HG03439 (cell line): ENCODE measurements around the gene MYO1E.
"Not testable (repeated sequence)": the region's sequence is repeated elsewhere in the genome, so short reads cannot be mapped to it uniquely, and the experiment has no call there.

Experiments used
- ATAC-seq: cut with Tn5 transposase; IDR thresholded peaks from one replicate; pipeline ENCODE4 v1.9.1; 2021; ENCODE audit warnings: mild to moderate bottlenecking, moderate library complexity; ENCODE audit not compliant: unreplicated experiment

Gene MYO1E

GRCh38 chr15:59174151-59174834, 198.4 kb downstream of the MYO1E start:
- no peak for ATAC-seq

- no peak for ATAC-seq
Observed at GRCh38 chr15:59173194-59173593, 199.5 kb downstream of the MYO1E start.

GRCh38 chr15:59172289-59172901, 200.3 kb downstream of the MYO1E start:
- no peak for ATAC-seq

- ATAC-seq: no peak
Observed at GRCh38 chr15:59171067-59171397, 201.6 kb downstream of the MYO1E start.

GRCh38 chr15:59170295-59171066, 202.2 kb downstream of the MYO1E start:
- ATAC-seq: no peak

GRCh38 chr15:59169251-59169708, 203.4 kb downstream of the MYO1E start:
- no peak for ATAC-seq

- ATAC-seq: no peak
Observed at GRCh38 chr15:59168536-59168935, 204.1 kb downstream of the MYO1E start.

- no peak for ATAC-seq
Observed at GRCh38 chr15:59166601-59167265, 205.9 kb downstream of the MYO1E start.

- no peak for ATAC-seq
Observed at GRCh38 chr15:59166166-59166565, 206.5 kb downstream of the MYO1E start.

GRCh38 chr15:59165726-59166125, 206.9 kb downstream of the MYO1E start:
- no peak for ATAC-seq

GRCh38 chr15:59162080-59162479, 210.6 kb downstream of the MYO1E start:
- not testable (repeated sequence) for ATAC-seq

GRCh38 chr15:59160880-59161593, 211.6 kb downstream of the MYO1E start:
- no peak for ATAC-seq

GRCh38 chr15:59159210-59159609, 213.5 kb downstream of the MYO1E start:
- no peak for ATAC-seq

GRCh38 chr15:59158701-59159034, 214.0 kb downstream of the MYO1E start:
- ATAC-seq: no peak

- no peak for ATAC-seq
Observed at GRCh38 chr15:59157840-59158700, 214.6 kb downstream of the MYO1E start.

- no peak for ATAC-seq
Observed at GRCh38 chr15:59157396-59157795, 215.3 kb downstream of the MYO1E start.

- no peak for ATAC-seq
Observed at GRCh38 chr15:59155431-59155830, 217.2 kb downstream of the MYO1E start.

- no peak for ATAC-seq
Observed at GRCh38 chr15:59154243-59154642, 218.4 kb downstream of the MYO1E start.

- ATAC-seq: no peak
Observed at GRCh38 chr15:59153466-59153865, 219.2 kb downstream of the MYO1E start.
